Activated CD8-positive, alpha-beta memory T cell treated with anti-CD3 and anti-CD28 coated beads, Interleukin-2, amount 50 U/mL, for 24 hours (primary cell): ENCODE data around the gene HMBS.
"Not testable (repeated sequence)": the region's sequence is repeated elsewhere in the genome, so short reads cannot be mapped to it uniquely, and the experiment has no call there.

Source experiments
- DNase-seq: peaks from one replicate; pipeline ENCODE4 v3.0.0-alpha.2; 2020; ENCODE audit errors: extremely low read depth

HMBS gene

GRCh38 chr11:119118946-119119345, 34.3 kb downstream of the HMBS start:
- no peak for DNase-seq

DNA sequence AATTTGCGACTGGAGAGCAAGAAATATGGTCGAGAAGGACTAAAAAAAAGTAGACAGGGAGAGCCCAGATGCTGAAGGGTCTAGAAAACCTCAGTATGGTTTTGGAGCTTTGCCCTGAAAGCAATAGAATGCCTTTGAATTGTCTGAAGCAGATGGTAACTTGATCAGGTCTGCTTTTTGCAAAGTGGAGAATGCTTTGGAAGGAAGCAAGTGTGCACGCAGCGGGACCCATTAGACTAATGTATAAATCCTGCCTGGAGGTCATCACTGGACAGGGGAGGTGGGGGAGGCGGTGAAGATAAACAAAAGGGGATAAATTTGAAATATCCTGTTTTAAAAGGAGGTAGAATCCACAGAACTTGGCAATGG, 35.9 kb downstream of the HMBS start:
- DNase-seq, result no peak

DNA sequence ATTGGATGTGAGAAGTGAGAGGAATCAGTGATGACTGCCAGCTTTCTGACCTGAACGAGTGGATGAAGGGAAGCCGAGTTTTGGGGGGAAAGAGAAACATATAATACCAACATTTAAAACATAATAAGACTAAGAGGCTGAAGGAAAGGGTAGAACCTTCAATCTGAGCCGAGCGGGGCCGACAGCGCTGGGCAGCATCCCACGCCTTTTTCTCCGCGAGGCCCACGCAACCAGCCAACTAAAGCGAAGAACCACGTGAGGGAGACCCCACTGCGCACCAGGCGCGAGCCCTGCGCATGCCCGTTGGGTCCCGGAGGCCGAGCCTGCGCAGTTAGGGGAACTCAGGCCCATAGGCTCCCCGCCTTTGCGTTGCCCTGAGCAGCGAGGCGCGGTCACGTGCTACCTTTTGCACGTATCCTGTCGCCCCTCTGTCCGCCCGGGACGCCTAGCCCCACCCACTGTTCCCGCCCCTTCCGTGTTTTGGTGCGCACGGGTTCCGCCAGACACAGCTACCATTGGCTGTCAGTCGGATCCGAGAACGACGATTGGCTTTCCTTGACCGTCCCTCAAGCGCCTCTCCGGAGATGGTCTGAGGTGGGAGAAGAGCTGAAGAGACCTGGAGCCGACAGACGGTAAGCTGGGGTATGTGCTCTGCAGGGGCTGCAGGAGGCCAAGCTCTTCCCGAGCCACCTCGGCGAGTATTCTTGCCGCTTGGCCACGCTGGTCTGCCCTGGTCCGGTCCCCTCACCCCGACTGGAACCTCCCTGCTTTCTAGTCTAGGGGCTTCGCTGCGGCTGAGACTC, 36.5 kb downstream of the HMBS start, which contains the start of gene HINFP:
HINFP (plus strand) TSS at position 573 of the 803 bp plus-strand sequence. CDS start 5,365 bp downstream, outside the sequence.
- peak; percentile 100 for DNase-seq

GRCh38 chr11:119121811-119122124, 37.1 kb downstream of the HMBS start:
- DNase-seq, result no peak

DNA sequence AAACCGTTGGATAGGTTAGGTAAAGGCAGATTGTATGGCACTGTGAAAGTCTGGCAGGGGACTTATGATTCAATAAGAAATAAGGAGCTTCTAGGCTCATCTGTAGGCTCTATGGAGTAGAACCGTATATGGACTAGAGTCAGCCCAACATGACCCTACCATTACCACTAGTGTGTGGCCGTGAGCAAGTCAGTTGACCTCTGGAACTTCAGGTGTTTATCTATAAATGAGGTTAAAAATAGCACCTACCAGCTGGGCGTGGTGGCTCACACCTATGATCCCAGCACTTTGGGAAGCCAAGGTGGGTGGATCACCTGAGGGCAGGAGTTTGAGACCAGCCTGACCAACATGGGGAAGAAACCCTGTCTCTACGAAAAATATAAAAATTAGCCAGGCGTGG, 41.1 kb downstream of the HMBS start:
- DNase-seq, result no peak

DNA sequence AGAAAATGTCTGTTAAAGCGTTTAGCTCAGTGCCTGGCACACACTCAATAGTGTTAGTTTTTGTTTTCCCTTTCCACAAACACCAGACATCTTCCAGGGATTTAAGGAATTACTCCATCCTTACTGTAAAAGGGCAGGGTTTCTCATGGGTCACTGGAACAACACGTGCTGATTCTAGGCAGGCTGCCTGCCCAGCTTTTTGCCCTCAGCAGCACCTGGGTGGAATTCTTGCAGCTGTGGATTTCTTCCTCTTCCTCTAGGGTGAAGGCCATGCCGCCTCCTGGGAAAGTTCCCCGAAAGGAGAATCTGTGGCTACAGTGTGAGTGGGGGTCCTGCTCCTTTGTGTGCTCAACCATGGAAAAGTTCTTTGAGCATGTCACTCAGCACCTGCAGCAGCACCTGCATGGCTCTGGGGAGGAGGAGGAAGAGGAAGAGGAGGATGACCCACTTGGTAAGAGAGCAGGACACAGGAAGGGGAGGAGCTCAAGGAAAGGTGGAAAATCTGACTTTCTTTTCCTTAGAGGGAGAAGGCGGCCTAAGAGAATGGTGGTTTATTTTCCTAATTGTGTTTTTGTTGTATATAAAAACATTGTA, 42.1 kb downstream of the HMBS start:
- DNase-seq, result no peak

DNA sequence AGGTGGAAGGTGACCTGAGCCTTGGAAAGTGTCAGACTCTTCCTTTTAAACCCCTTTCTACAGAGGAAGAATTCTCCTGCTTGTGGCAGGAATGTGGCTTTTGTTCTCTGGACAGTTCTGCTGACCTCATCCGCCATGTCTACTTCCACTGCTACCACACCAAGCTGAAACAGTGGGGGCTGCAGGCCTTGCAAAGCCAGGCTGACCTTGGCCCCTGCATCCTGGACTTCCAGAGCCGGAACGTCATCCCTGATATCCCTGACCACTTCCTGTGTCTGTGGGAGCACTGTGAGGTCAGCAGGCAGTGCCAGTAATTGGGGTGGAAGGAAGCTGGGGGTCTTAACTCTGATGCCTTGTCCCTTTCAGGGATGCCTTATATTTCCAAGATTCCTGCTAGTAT, 46.0 kb downstream of the HMBS start:
- DNase-seq, result no peak

GRCh38 chr11:119134389-119134978, 49.8 kb downstream of the HMBS start:
- DNase-seq, result no peak

DNA sequence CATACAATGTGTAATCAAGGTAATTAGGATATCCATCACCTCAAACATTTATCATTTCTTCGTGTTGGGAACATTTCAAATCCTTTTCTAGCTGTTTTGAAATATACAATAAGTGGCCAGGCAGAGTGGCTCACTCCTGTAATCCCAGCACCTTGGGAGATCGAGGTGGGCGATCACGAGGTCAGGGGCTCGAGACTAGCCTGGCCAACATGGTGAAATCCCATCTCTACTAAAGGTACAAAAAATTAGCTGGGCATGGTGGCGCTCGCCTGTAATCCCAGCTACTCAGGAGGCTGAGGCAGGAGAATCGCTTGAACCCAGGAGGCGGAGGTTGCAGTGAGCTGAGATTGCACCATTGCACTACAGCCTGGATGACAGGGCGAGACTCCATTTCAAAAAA, 54.6 kb downstream of the HMBS start:
- not testable (repeated sequence) for DNase-seq
